ENCODE results near the gene NOL8. TPM values are rescaled to one million over a fixed set of nuclear protein-coding genes. Genes with fewer than 3 reads are reported as not detected.

Gene NOL8
- total RNA-seq: 12.7 TPM
- long read RNA-seq, full-length matches to known transcripts: 8 of 31 reads
- long read RNA-seq, partial matches to known transcripts: 2 of 31 reads
- long read RNA-seq, other reads (novel, unspliced or antisense): 21 of 31 reads

- no peaks in the 10 kb centered on the region for H3K9me3 ChIP-seq (replicated peaks)
- TF ChIP-seq CTCF (IDR thresholded peaks at IDR 0.05; ENCODE audit: borderline replicate concordance): no peak
- intact Hi-C loops (cut with micrococcal nuclease): loop anchor here (10.0 kb wide), 1 partner anchor 309 kb away; no protein-coding TSS in a partner anchor
These were observed at the start of gene NOL8, which contains the start of gene CENPP for GRCh38 chr9:92325269-92325990. NOL8 (minus strand) TSS chr9:92325350; CDS start chr9:92324161, 1,189 bp downstream. CENPP (plus strand) TSS chr9:92325953.

GRCh38 chr9:92373167-92373566 is 48.0 kb upstream of the NOL8 start:
- no peak for TF ChIP-seq CTCF (IDR thresholded peaks at IDR 0.05; ENCODE audit: borderline replicate concordance)
- no peak for DNase-seq
- Histone ChIP-seq H3K27ac (replicated peaks) (no peak overlapping the region), H3K27me3 (ENCODE audit: low read depth) (no peaks in the 10 kb centered on the region), H3K9me3 (replicated peaks) (peaks cover 42% of the 10 kb centered on the region), H3K4me3 (no peak overlapping the region), H3K4me1 (peaks cover 6% of the 10 kb centered on the region), H3K36me3 (peaks cover 9% of the 10 kb centered on the region)
- intact Hi-C loops (cut with micrococcal nuclease): no loop called here

More at GRCh38 chr9:92325269-92325990, at the start of gene NOL8, which contains the start of gene CENPP:
- Histone ChIP-seq H3K4me3 (peak within 1 kb of the TSS; percentile 88), H3K27ac (replicated peaks) (peak within 1 kb of the TSS; percentile 97), H3K36me3 (peaks cover 30% of the 10 kb centered on the region), H3K27me3 (ENCODE audit: low read depth) (no peaks in the 10 kb centered on the region), H3K4me1 (peaks cover 40% of the 10 kb centered on the region)
- DNase-seq: peak; percentile 82

- Histone ChIP-seq H3K27me3 (ENCODE audit: low read depth) (no peaks in the 10 kb centered on the region), H3K9me3 (replicated peaks) (peaks cover 26% of the 10 kb centered on the region), H3K4me1 (no peaks in the 10 kb centered on the region), H3K36me3 (peaks cover 11% of the 10 kb centered on the region), H3K27ac (replicated peaks) (no peak overlapping the region), H3K4me3 (no peak overlapping the region)
- TF ChIP-seq CTCF (IDR thresholded peaks at IDR 0.05; ENCODE audit: borderline replicate concordance): no peak
- no peak for DNase-seq
- intact Hi-C loops (cut with micrococcal nuclease): no loop called here
These were observed 43.9 kb upstream of the NOL8 start for GRCh38 chr9:92369075-92369474.

GRCh38 chr9:92360083-92360482 is 34.9 kb upstream of the NOL8 start:
- no peaks in the 10 kb centered on the region for H3K27me3 ChIP-seq (ENCODE audit: low read depth)
- DNase-seq: no peak
- no peak for TF ChIP-seq CTCF (IDR thresholded peaks at IDR 0.05; ENCODE audit: borderline replicate concordance)
- H3K9me3 ChIP-seq (replicated peaks): peaks cover 41% of the 10 kb centered on the region
- H3K4me3 ChIP-seq: no peak overlapping the region
- H3K27ac ChIP-seq (replicated peaks): no peak overlapping the region
- intact Hi-C loops (cut with micrococcal nuclease): no loop called here
- H3K36me3 ChIP-seq: peaks cover 23% of the 10 kb centered on the region
- H3K4me1 ChIP-seq: no peaks in the 10 kb centered on the region

- no peak for DNase-seq
- intact Hi-C loops (cut with micrococcal nuclease): no loop called here
- TF ChIP-seq CTCF (IDR thresholded peaks at IDR 0.05; ENCODE audit: borderline replicate concordance): no peak
- Histone ChIP-seq H3K27me3 (ENCODE audit: low read depth) (no peaks in the 10 kb centered on the region), H3K9me3 (replicated peaks) (peaks cover 46% of the 10 kb centered on the region), H3K27ac (replicated peaks) (no peak overlapping the region), H3K36me3 (peaks cover 23% of the 10 kb centered on the region), H3K4me1 (no peaks in the 10 kb centered on the region), H3K4me3 (no peak overlapping the region)
These were observed 34.3 kb upstream of the NOL8 start for GRCh38 chr9:92359394-92359995.
